Subcutaneous adipose tissue (tissue), 4 donors: Measurements from ENCODE around the gene CIC. TPM values are rescaled to one million over a fixed set of nuclear protein-coding genes. Genes with fewer than 3 reads are reported as not detected.

Source experiments
- total RNA-seq, 4 donors: library from RNA; depleted of rRNA; stranded (reverse); fragments of >200 nt; gene quantifications; one replicate each; pipeline ENCODE4 v1.1.0, GENCODE V29; 2016
- TF ChIP-seq, protein P1 (sequence below): fragments of 450-650 bp; IDR thresholded peaks from one replicate; pipeline ENCODE4 v1.5.1; 2016; ENCODE audit warnings: low read depth, mild to moderate bottlenecking, control low read depth, antibody characterized with exemption, moderate library complexity

The CIC gene
- total RNA-seq, 4 donors from 2014 or later: 12.4 to 49.9 (median 14.9) TPM

DNA sequence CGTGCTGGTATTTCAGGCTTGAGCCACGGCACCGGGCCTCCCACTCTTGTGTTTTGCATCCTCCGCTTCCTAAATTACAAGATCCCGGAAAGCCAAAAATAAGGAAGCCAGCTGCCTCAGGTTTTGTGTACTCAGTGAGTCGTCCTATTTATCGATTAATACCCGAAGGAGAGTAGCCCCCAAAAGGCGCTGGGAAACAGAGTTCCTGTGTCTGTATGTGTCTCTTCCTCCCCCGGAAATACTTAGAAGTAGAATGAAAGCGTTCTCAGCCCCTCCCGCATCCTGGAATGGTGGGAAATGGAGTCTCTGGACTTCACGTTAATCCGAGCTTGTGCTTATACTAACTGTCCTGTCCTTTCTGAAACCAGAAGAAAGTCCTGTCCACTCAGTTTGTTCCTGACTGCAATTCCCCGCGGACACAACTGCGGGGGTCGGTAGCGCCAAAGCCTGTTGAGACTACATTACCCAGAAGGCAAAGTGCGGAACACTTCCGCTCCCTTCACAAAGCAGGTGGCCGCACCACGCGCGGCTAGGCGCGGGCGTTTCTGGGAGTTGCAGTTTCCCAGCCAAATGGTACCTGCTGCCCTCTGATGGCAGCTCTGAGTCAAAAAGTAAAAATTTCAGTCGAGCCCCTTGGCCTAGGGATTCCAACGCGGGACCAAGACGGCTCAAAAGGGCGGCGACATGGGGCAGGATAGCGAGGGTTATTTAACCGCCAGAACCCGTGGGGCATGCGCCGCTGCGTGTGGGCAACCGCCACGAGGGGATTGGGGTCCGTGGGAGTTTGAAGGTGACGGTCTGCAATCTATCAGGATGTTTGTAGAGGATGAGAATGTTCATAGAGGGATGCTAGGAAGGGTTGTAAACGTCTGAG lies 24.5 kb upstream of the CIC start:
- TF ChIP-seq, protein P1, sequence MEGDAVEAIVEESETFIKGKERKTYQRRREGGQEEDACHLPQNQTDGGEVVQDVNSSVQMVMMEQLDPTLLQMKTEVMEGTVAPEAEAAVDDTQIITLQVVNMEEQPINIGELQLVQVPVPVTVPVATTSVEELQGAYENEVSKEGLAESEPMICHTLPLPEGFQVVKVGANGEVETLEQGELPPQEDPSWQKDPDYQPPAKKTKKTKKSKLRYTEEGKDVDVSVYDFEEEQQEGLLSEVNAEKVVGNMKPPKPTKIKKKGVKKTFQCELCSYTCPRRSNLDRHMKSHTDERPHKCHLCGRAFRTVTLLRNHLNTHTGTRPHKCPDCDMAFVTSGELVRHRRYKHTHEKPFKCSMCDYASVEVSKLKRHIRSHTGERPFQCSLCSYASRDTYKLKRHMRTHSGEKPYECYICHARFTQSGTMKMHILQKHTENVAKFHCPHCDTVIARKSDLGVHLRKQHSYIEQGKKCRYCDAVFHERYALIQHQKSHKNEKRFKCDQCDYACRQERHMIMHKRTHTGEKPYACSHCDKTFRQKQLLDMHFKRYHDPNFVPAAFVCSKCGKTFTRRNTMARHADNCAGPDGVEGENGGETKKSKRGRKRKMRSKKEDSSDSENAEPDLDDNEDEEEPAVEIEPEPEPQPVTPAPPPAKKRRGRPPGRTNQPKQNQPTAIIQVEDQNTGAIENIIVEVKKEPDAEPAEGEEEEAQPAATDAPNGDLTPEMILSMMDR: no peak

DNA sequence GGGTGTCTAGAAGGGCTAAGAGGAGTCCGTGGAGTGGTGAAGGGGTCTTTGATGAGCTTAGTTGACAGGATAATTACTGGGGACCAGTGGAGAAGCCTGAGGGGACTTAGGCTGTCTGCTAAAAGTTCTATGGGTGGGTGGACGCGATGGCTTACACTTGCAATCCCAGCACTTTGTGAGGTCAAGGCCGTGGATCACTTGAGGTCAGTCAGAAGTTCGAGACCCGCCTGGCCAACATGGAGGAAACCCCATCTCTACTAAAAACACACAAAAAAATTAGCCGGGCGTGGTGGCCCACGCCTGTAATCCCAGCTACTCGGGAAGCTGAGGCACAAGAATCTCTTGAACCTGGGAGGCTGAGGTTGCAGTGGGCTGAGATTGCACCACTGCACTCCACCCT lies 23.8 kb upstream of the CIC start:
- TF ChIP-seq, protein P1: no peak

DNA sequence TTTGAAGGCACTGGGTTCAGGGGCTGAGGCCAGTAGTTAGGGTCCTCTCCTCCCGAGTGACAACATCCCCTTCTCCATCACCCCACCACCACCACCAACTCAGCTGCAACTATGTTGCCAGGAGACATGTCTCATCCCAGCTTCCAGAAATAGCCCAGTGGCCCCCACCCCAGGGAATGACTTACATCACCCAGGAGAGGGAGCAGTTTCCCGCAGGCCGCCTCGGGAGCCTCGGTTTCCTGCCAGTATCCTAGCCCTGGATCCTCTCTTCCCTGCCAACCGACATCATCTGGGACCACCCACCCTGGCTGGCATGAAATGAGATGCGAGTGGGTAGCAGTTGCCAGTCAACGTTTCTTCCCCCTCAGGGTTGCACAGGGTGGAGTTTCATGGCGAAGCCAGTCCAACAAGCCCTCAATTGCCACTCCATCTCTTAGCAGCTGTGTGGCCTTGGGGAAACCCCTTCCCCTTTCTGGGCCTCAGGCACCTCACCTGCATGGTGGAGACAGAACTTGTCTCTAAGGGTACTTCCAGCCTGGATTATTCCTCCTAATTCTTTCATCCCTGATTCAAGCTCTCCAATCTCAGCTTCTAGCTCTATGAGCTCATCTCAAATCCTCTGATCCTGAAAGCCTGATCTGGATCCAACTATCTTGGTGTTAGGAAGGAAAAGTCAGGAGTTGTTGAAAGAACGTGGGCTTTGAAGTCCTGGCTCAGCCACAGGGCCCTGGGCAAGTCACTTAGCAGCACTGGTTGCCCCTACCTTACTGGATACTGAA lies 22.7 kb upstream of the CIC start:
- TF ChIP-seq, protein P1: no peak

DNA sequence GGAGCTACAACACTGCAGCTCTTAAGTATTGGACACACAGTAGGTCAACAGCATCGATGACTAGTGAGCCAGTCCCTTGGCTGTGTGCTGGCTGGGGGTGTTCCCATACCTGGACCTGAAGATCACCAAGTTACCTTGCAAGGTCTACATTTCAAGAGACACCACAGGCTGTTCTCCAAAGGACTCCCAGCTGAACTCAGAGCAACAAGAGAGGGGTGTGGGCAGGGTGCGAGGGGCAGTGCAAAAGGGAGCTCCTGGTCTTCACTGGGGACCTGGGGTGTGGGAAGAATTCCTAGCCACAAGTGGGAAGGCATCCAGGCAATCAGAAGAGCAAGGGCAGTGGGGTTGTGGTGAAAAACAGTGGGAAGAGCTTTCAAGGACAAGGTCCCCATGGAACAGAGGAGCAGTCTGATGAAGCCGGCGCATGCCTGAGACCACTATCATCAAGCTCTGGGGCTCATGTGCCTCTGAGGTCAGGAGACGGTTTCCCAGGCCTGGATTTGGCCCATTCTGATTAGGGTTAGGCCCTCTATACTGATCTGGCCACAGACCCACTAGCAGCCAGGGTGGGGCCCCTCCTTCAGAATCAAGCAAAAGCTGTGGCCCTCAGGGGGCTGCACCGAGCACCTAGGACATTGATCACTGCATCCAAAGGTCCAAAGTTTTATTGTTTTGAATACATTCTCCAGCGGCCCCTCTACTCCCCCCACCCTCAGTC lies 22.0 kb upstream of the CIC start:
- TF ChIP-seq, protein P1: no peak

DNA sequence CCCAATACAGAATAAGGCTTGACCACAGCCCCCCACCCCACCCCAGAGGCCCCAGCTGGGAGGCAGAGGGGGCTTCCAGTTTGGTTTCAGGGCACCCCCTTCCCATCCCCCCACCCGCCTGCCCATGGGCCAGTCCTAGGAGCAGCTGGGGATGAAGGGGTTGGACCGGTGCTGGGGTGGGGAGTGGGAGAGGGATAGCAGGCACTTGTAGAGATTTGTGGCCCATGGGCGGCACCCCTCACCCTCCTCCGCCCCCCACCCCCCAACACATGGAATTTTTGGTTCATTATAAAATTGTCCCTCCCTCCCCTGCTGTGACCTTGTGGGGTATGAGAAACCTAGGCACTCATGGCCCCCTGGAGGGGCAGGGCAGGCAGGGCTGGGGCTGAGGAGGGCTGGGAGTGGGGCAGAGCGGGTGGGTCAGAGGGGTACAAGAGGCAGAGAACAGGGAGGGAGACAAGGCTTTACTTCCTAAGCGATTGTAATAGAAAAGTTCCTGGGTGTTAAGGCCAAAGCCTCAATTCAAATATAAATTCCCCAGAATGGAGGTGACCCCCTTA lies 21.3 kb upstream of the CIC start:
- TF ChIP-seq, protein P1: no peak

DNA sequence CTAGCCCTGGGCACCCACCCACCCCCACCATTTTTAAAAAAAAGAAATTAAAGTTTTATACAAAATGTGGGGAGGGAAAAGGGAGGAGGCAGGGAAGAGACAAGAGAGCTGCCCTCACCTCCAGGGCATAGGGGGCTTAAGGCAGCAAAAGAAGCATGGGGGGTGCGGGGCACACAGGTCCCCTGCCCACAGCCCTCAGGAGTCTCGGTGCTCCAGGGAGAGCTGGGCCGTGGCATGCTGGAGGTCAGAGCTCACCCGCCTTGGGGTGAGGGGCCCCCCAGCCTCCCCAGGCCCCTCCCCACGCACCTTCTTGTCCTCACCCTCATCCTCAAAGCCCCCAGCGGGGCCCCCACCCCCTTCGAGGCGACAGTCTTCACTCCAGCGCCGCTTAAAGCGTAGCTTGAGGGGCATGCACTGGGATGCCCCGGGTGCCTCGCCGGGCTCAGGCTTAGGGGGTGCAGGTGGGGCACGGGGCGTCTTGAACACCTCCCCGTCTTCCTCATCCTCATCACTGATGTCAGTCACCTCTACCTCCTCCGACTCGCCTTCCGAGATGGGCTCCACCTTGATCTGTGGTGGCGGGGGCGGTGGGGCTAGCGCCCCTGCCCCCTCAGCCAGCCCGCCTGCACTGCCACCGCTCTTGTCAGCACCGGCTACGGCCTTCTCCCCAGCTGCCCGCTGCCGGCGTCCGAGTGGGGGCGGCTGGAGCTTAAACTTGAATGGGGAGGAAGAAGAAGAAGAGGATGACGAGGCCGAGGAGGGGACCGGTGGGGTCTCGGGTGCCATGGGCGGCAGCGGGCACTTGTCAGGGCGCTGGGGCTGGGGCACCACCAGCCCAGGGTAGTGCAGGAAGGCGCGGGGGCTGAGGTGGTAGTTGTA lies 20.5 kb upstream of the CIC start:
- TF ChIP-seq, protein P1: no peak
